Thoracic aorta (tissue), 2 donors: ENCODE results near the gene TMEM158. TPM values are rescaled to one million over a fixed set of nuclear protein-coding genes. Genes with fewer than 3 reads are reported as not detected.
A peak's percentile ranks its signal among the peaks of the same experiment; 100 is the strongest.

Experiments
- ATAC-seq: fragments of 150-250 bp; one replicate; pipeline ENCODE4 v1.8.0; 2017; ENCODE audit warnings: low read depth; ENCODE audit not compliant: insufficient number of reproducible peaks, low FRiP score
- DNase-seq: peaks from one replicate; pipeline ENCODE4 v3.0.0-alpha.2; 2020; ENCODE audit warnings: low spot score
- H3K27ac ChIP-seq, 2 donors: fragments of 200-600 bp; sonication (generic); 1 replicate in 1 of 2; 2 replicates in 1 of 2; pipeline ENCODE4 v1.5.1; 2016; ENCODE audit warnings: mild to moderate bottlenecking in 2 of 2, moderate library complexity in 2 of 2
- H3K27me3 ChIP-seq: fragments of 200-600 bp; sonication (generic); replicated peaks from 2 replicates; pipeline ENCODE4 v1.6.0; 2016; ENCODE audit warnings: mild to moderate bottlenecking; ENCODE audit not compliant: insufficient read depth
- H3K36me3 ChIP-seq: fragments of 200-600 bp; sonication (generic); one replicate; pipeline ENCODE4 v1.5.1; 2016
- H3K4me1 ChIP-seq, 2 donors: fragments of 200-600 bp; sonication (generic); 1 replicate in 1 of 2; 2 replicates in 1 of 2; pipeline versions ENCODE4 v1.5.1 to v1.6.0; 2016; ENCODE audit warnings: low read depth in 2 of 2, mild to moderate bottlenecking in 1 of 2; ENCODE audit not compliant: control insufficient read depth in 1 of 2
- H3K4me3 ChIP-seq: fragments of 200-600 bp; sonication (generic); 2 replicates; pipeline ENCODE4 v1.5.1; 2016; ENCODE audit warnings: mild to moderate bottlenecking
- H3K9me3 ChIP-seq: fragments of 200-600 bp; sonication (generic); 2 replicates; pipeline ENCODE4 v1.5.1; 2016
- total RNA-seq, 2 donors: library from RNA; depleted of rRNA; stranded (reverse); fragments of >200 nt; gene quantifications; one replicate each; pipeline versions ENCODE4 v1.1.0 to v1.2.3, GENCODE V29; 2016
- TF ChIP-seq, protein P1 (sequence below): fragments of 200-600 bp; sonication (generic); IDR thresholded peaks from one replicate; pipeline ENCODE4 v1.5.1; 2019; ENCODE audit warnings: antibody characterized with exemption

TMEM158 gene
- total RNA-seq, 2 donors from 2014 or later, result 0.41 to 2.2 TPM

DNA sequence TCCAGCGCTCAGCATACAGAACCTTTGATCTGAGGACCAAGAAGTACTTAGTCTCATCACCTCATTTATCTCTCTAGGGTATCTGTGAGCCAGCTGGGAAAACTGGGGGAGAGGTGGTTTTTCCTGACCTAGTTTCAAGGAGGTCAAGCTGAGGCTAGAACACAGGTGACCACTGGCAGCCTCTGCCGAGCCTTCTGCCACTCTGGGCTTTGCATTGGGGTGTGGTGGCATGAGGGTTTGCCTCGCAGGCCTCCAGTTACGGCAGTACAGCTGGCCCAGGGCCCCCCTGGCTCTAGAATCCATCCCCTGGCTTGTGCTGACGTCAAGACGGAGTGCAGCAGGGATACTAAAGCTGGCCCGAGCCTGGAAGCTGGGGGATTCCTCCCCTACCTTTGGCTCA lies 45.2 kb downstream of the TMEM158 start:
- Histone ChIP-seq H3K27ac (no peak overlapping the region), H3K9me3 (no peaks in the 10 kb centered on the region), H3K27me3 (no peaks in the 10 kb centered on the region), H3K36me3 (no peaks in the 10 kb centered on the region), H3K4me1 (no peaks in the 10 kb centered on the region), H3K4me3 (no peak overlapping the region)
- TF ChIP-seq, protein P1, sequence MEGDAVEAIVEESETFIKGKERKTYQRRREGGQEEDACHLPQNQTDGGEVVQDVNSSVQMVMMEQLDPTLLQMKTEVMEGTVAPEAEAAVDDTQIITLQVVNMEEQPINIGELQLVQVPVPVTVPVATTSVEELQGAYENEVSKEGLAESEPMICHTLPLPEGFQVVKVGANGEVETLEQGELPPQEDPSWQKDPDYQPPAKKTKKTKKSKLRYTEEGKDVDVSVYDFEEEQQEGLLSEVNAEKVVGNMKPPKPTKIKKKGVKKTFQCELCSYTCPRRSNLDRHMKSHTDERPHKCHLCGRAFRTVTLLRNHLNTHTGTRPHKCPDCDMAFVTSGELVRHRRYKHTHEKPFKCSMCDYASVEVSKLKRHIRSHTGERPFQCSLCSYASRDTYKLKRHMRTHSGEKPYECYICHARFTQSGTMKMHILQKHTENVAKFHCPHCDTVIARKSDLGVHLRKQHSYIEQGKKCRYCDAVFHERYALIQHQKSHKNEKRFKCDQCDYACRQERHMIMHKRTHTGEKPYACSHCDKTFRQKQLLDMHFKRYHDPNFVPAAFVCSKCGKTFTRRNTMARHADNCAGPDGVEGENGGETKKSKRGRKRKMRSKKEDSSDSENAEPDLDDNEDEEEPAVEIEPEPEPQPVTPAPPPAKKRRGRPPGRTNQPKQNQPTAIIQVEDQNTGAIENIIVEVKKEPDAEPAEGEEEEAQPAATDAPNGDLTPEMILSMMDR, result no peak
- DNase-seq, result no peak
- no peak for ATAC-seq

DNA sequence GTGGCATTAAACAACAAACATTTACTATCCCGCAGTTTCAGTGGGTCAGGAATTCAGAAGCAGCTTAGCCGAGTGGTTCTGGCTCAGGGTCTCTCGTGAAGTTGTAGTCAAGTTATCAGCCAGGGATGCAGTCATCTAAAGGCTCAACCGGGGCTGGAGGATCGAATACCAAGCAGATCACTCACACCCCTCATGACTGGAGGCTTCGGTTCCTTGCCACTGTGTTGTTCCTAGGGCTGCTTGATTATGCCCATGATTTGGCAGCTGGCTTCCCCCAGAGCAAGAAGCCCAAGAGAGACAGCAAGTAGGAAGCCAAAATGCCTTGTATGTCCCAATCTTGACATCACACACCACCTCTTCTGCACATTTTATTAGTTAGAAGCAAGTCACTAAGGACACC lies 46.0 kb downstream of the TMEM158 start:
- no peaks in the 10 kb centered on the region for H3K4me1 ChIP-seq
- no peak for ATAC-seq
- H3K4me3 ChIP-seq, result no peak overlapping the region
- H3K27ac ChIP-seq, result peak overlapping the region in 1 of 2 donors; percentile 67
- no peaks in the 10 kb centered on the region for H3K36me3 ChIP-seq
- TF ChIP-seq, protein P1, result no peak
- no peak for DNase-seq
- H3K27me3 ChIP-seq, result no peaks in the 10 kb centered on the region
- H3K9me3 ChIP-seq, result no peaks in the 10 kb centered on the region

DNA sequence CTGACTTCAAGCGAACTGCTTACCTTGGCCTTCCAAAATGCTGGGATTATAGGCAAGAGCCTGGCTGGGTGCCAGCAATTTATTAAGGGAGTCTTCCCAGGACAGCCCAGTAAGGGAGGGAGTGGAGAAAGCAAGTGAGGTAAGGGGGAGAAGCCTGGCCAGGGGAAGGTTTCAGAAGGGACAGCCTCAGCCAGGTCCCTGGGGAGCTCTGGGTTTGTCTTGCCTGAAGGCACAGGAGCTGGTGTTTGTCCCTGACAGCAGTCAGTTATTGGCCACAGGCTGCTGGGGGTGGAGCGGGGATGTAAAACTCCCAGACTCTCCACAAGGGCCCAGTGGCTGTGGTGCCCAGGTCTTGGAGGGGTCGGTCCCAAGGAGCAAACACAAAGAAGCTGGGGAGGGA lies 46.9 kb downstream of the TMEM158 start:
- Histone ChIP-seq H3K36me3 (no peaks in the 10 kb centered on the region), H3K4me3 (no peak overlapping the region), H3K9me3 (no peaks in the 10 kb centered on the region), H3K27ac (peak overlapping the region in 1 of 2 donors; percentile 67), H3K27me3 (no peaks in the 10 kb centered on the region), H3K4me1 (no peaks in the 10 kb centered on the region)
- ATAC-seq, result no peak
- no peak for DNase-seq
- TF ChIP-seq, protein P1, result no peak

DNA sequence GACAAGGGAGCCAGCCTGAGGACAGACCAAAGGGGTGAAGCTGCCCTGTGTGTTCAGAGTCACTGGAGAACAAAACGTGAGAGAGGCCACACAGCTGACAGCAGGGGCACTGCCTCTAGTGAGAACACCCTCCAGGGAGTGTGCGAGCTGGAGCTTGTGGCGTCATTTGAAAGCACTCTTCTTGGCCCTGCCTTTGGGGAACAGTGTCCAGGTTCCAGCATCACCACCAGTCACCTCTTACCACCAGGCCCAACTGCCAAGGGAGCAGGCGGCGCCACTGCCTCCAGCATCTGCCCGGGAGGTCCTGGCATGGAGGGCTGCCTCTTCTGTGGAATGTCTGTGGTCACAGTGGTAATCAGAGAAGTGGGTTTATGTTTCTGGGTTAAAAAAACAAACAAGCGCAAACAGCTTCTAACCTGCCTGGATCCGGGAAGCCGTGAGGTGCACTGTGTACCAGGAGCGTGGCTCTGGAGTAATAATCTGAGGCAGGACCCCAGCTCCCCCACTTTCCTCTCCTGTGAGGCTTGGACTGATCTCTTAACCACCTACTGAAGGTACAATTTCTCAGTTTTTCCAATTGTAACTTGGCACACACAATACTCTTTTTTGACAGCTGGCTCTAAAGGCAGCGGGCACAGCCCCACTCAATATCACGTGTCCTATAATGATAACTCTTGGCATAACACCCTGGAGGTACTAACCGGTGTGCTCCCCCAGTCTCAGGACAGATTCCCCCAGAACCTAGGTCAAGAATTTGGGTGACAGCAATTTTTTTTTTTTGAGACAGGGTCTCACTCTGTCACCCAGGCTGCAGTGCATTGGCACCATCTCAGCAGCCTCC lies 47.7 kb downstream of the TMEM158 start:
- DNase-seq (no peak), ATAC-seq (no peak)
- H3K27me3 ChIP-seq, result no peaks in the 10 kb centered on the region
- TF ChIP-seq, protein P1, result no peak
- H3K9me3 ChIP-seq, result no peaks in the 10 kb centered on the region
- H3K4me1 ChIP-seq, result no peaks in the 10 kb centered on the region
- H3K27ac ChIP-seq, result peak overlapping the region in 1 of 2 donors; percentile 67
- H3K36me3 ChIP-seq, result no peaks in the 10 kb centered on the region
- H3K4me3 ChIP-seq, result no peak overlapping the region

DNA sequence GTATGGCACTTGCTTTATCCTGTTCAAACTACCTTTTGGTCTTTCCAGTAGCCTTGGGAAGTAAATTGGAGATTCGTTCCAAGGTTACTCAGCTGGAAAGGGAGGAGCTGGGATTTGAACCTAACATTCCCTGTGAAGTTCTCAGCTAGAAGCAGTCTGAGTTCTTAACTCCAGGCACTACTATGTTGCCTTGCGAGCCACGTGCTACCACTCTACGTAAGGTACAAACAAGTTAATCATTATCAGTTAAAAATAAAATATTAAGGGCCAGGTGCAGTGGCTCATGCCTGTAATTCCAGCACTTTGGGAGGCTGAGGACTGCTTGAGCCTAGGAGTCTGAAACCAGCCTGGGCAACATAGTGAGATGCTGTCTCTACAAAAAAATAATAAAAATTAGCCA lies 49.2 kb downstream of the TMEM158 start:
- no peak overlapping the region for H3K27ac ChIP-seq
- H3K27me3 ChIP-seq, result no peaks in the 10 kb centered on the region
- H3K4me3 ChIP-seq, result no peak overlapping the region
- TF ChIP-seq, protein P1, result no peak
- DNase-seq, result no peak
- H3K36me3 ChIP-seq, result no peaks in the 10 kb centered on the region
- no peaks in the 10 kb centered on the region for H3K4me1 ChIP-seq
- H3K9me3 ChIP-seq, result no peaks in the 10 kb centered on the region
- ATAC-seq, result no peak

Other genes with a start within 250 kb of the TMEM158 start
- 100 to 1,000 TPM in 1 of 2 donors, 10 to 100 TPM in 1; 96.6 to 202 TPM for gene CLEC3B, start 200.0 kb downstream of the TMEM158 start, total RNA-seq
- gene CDCP1, start 79.9 kb downstream of the TMEM158 start, total RNA-seq, result 1 to 10 TPM; 3.4 to 7.3 TPM
- gene LARS2, start 162.3 kb upstream of the TMEM158 start, total RNA-seq, result 10 to 100 TPM; 12.2 to 28.0 TPM